ENCODE measurements around the gene OR1C1.
"Not testable (repeated sequence)": the region's sequence is repeated elsewhere in the genome, so short reads cannot be mapped to it uniquely, and the experiment has no call there.

OR1C1 gene, protein sequence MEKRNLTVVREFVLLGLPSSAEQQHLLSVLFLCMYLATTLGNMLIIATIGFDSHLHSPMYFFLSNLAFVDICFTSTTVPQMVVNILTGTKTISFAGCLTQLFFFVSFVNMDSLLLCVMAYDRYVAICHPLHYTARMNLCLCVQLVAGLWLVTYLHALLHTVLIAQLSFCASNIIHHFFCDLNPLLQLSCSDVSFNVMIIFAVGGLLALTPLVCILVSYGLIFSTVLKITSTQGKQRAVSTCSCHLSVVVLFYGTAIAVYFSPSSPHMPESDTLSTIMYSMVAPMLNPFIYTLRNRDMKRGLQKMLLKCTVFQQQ

DNA sequence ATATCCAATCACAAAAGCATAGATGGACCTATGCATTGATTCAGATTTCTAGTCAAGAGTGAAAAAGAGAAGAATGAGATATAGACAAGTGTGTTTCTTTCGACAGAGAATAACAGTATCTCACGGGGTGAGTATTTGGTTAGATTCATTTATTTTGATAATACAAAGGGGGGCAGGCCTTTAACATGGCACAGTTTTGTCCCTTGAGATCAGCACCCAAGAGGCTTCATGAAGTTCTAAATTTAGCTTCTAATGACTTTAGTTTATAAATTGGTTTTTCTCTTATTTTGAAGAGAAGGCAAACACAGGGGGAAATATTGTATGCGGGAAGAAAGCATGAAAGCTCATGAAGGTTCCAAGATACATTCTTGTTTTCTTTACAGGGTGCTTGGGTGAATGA, at the start of gene OR1C1:
TSS of gene OR1C1 (minus strand) at position 101 of the 400 bp plus-strand sequence. CDS start 2,150 bp downstream, outside the sequence.
- DNase-seq (ENCODE audit: low spot score) = no peak
- in situ Hi-C loops (cut with MboI; ENCODE audit: low pct_unique_long_range_greater_than_20kb, low sequenced_read_pairs, unreplicated experiment) = no loop called here
- TF ChIP-seq CTCF (IDR thresholded peaks at IDR 0.05; ENCODE audit: extremely low read depth, insufficient read depth, missing control alignments) = no peak

DNA sequence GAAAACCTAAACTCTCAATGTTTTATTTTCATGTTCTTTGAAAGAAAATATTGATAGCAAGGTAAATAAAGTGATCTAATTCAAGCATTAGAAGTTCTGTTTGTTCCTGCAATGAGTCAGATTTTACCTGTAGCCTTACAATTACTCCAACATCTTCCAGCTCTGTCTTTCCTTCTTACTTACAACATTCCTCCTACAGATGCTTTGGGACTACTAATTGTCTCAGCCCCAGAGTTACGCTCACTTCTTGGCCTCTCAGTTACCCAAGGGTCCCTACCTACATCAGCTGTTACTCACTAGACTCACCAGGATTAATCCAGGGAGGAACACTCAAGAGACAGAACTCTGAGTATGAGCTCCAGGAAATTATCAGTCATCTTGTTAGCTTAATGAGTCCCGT, 37.2 kb upstream of the OR1C1 start:
- no peak for TF ChIP-seq CTCF (IDR thresholded peaks at IDR 0.05; ENCODE audit: extremely low read depth, insufficient read depth, missing control alignments)
- no peak for DNase-seq (ENCODE audit: low spot score)
- in situ Hi-C loops (cut with MboI; ENCODE audit: low pct_unique_long_range_greater_than_20kb, low sequenced_read_pairs, unreplicated experiment) = no loop called here

- in situ Hi-C loops (cut with MboI; ENCODE audit: low pct_unique_long_range_greater_than_20kb, low sequenced_read_pairs, unreplicated experiment) = no loop called here
- TF ChIP-seq CTCF (IDR thresholded peaks at IDR 0.05; ENCODE audit: extremely low read depth, insufficient read depth, missing control alignments) = no peak
- no peak for DNase-seq (ENCODE audit: low spot score)
Observed at GRCh38 chr1:247769603-247770002, 9.2 kb upstream of the OR1C1 start.

DNA sequence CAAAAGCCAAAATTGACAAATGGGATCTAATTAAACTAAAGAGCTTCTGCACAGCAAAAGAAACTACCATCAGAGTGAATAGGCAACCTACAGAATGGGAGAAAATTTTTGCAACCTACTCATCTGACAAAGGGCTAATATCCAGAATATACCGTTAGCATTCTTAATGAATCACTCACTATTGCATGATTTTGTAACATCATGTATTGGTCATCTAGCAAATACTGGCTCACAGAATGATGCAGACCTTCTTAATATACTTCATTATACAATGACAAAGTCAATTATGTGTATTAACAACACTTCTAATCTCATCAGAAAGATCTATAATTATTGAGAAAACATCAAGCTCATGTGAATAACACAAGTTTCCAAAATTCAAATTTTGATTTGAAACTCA, 6.0 kb downstream of the OR1C1 start:
- in situ Hi-C loops (cut with MboI; ENCODE audit: low pct_unique_long_range_greater_than_20kb, low sequenced_read_pairs, unreplicated experiment); DNase-seq (ENCODE audit: low spot score): not testable (repeated sequence)

GRCh38 chr1:247749870-247750269, 10.5 kb downstream of the OR1C1 start:
- in situ Hi-C loops (cut with MboI; ENCODE audit: low pct_unique_long_range_greater_than_20kb, low sequenced_read_pairs, unreplicated experiment) = no loop called here
- TF ChIP-seq CTCF (IDR thresholded peaks at IDR 0.05; ENCODE audit: extremely low read depth, insufficient read depth, missing control alignments) = no peak
- DNase-seq (ENCODE audit: low spot score) = no peak

DNA sequence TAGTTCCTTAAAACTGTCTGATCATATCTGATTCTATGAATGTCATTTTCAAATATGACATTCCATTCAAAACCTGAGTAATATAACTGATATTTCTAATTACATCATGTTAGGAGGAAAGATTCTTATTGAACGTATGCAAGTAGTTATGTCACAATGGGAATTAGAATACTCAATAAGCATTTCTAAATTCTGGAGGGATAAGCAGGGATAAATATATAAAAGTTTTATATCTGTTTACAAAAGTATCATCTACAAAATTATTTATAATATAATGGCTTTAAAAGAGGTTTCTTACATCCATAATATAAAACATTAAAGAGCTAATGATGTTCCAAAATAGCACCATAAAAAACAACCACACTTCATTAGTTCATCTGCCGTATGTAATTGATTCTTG, 12.3 kb downstream of the OR1C1 start, which contains the start of gene OR14A2:
TSS of gene OR14A2 (minus strand) at position 101 of the 400 bp plus-strand sequence.
- DNase-seq (ENCODE audit: low spot score) = no peak
- in situ Hi-C loops (cut with MboI; ENCODE audit: low pct_unique_long_range_greater_than_20kb, low sequenced_read_pairs, unreplicated experiment) = no loop called here
- no peak for TF ChIP-seq CTCF (IDR thresholded peaks at IDR 0.05; ENCODE audit: extremely low read depth, insufficient read depth, missing control alignments)

DNA sequence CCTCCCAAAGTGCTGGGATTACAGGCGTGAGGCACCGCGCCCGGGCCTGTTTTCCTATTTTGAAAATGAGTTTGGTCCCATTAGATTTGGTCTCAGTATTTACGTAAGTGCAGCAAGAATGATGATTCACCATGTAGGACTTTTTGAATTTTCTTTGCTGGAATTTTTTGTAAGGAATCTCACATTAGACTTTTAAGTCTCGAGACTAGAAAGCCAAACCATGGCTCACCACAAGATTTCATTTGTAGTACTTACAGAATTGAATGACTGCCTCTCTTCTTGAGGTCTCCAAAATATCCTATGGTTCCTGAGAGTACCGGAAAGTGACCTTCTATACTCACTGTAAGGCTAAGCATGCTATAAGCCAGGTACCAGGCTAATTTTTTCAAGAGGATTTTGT, 12.7 kb downstream of the OR1C1 start:
- no peak for TF ChIP-seq CTCF (IDR thresholded peaks at IDR 0.05; ENCODE audit: extremely low read depth, insufficient read depth, missing control alignments)
- no peak for DNase-seq (ENCODE audit: low spot score)
- in situ Hi-C loops (cut with MboI; ENCODE audit: low pct_unique_long_range_greater_than_20kb, low sequenced_read_pairs, unreplicated experiment) = no loop called here

Measured in GM13977 (cell line).